HG03520 (cell line): ENCODE data around the gene XCR1.
"Not testable (repeated sequence)": the region's sequence is repeated elsewhere in the genome, so short reads cannot be mapped to it uniquely, and the experiment has no call there.

Experiments
- ATAC-seq: cut with Tn5 transposase; IDR thresholded peaks from one replicate; pipeline ENCODE4 v1.9.1; 2021; ENCODE audit warnings: mild to moderate bottlenecking, moderate library complexity; ENCODE audit not compliant: unreplicated experiment

Gene XCR1

GRCh38 chr3:46046231-46046630 lies 18.9 kb upstream of the XCR1 start:
- ATAC-seq = not testable (repeated sequence)

DNA sequence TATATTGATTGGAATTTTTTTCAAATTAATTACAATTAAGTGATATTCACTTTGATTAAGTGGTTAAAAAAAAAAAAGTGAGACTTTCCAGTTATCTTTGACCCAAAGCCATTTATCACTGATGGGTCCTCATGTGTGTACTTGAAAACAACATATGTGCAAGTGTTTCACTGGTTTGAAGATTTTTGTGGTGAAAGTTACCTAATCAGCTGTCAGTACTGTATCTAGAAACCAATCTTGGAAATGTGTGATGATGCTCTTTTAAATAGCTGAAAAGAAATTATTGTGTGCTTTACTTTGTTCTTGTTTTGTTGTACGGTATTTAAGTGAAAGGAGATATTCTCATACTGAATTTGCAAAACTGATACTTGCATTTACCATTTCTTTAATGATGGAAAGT lies 11.6 kb upstream of the XCR1 start:
- no peak for ATAC-seq

GRCh38 chr3:46038071-46038470 lies 10.8 kb upstream of the XCR1 start:
- not testable (repeated sequence) for ATAC-seq

- ATAC-seq = no peak
These were observed 8.9 kb upstream of the XCR1 start for GRCh38 chr3:46036191-46036590.

- no peak for ATAC-seq
These were observed 4.5 kb upstream of the XCR1 start for GRCh38 chr3:46031747-46032146.

- no peak for ATAC-seq
These were observed 4.0 kb upstream of the XCR1 start for GRCh38 chr3:46031269-46031668.

DNA sequence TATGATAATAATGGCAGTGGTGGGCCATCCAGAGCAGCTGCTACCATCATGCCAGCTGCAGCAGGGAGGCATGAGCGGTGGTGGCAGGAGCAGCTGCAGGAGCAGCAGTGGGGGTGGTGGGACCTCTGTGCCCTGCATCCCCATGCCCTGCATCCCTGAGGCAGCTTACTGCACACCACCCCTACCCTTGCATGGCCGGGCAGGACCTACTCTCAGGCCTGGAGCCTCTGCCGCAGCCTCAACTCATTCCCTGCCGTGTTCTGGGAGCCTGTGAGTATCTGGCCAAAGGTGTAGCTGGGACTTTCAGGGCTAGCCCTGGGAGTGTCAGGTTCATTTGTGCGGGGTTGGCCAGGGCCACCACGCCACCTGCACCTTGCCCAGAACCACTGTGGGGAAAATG lies 3.3 kb upstream of the XCR1 start:
- no peak for ATAC-seq

GRCh38 chr3:46029953-46030543 lies 2.8 kb upstream of the XCR1 start:
- no peak for ATAC-seq

DNA sequence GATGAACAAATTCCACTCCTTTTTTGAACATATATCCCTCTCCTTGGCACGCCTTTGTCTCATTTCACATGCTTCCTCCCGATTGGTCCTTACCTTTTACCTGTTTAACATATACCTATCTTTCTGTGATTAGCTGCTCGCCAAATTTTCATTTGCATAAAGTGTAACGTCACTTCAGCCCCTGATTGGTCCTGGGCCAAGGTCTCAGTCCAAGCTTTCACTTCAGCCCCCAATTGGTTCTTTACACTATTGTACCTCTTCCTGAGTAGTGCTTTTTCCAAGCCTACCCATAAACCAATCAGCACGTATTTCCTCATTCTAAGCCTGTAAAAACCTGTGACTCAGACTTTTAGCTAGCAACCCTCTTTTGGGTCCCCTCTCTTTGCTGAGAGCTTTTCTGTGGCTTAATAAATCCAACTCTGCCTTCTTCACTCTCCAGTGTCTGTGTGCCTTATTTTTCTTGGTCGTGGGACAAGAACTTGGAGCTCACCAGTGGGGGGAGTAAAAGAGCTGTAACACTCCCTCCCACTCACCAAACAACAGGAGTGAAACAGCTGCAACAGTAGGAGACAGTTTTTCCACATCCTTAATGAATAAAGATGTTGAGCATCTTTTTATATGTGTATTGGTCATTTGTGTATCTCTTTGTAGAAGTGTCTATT lies 584 bp upstream of the XCR1 start:
- ATAC-seq = no peak

DNA sequence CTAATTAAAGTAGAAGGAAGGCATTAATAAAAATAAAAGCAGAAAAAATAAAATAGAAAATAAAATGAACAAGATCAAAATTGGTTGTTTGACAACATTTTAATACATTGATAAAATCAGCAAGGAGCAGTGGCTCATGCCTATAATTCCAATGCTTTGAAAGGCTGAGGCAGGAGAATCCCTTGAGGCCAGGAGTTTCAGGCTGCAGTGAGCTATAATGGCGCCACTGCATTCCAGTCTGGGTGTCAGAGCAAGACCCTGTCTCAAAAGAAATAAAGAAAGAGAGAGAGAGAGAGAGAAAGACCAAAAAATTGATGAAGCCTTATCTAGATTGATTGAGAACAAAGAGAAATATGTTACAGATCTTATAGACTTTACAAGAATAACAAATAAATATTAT lies 2.1 kb downstream of the XCR1 start:
- no peak for ATAC-seq

DNA sequence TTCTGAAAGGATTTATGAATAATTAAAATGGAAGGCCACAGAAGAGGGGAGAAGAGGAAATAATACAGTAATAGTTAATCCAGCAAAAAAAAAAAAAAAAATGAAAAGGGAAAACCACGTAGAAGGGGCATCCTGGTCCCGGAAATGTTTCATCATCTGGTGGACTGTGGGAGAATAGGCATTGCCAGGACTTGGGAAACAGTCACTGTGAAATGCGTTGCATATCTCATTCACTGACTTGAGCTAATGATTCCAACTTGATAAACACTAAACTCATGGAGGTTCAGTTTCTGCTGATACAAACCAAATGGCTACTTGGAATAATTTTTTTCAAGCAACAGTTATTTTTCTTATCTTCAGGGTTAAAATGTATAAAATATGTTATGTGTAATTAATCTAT lies 3.2 kb downstream of the XCR1 start:
- no peak for ATAC-seq

GRCh38 chr3:46022909-46023785 lies 4.1 kb downstream of the XCR1 start:
- no peak for ATAC-seq

DNA sequence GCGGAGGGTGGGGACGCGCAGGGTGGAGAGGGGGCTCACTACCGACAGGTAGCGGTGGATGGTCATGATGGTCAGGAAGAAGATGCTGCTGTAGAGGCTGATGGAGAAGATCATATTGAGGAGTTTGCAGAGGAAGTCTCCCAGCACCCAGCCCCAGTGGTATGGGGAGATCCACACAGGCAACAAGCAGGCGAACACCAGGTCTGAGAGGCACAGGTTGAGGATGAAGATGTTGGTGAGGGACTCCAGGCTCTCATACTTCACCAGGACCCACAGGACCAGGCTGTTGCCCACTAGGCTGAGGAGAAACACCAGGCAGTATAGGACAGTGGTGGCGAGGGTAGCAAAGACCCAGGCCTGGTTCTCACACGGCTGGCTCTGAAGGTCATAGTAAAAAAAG lies 5.8 kb downstream of the XCR1 start:
- no peak for ATAC-seq

- ATAC-seq = no peak
These were observed 6.3 kb downstream of the XCR1 start for GRCh38 chr3:46020766-46021510.

DNA sequence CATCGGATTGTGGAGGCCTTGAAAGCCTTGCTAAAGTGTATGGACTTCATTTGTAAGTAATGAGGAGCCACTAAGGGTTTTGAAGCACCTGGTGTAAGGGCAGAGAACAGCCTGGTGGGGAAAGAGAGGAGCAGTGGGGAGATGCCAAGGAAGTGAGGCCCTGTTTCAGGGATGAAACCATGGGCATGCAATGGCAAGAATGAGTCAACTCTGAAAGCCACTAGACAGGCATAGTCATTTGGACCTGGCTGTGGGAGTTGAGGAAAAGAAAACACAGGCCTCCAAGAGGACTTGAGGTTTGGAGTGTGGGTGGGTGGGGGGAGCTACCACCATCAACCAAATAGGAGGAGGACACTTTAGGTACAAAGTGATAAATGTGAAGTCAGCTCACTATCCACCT lies 7.6 kb downstream of the XCR1 start:
- ATAC-seq = no peak

- no peak for ATAC-seq
These were observed 9.6 kb downstream of the XCR1 start for GRCh38 chr3:46017720-46018119.

DNA sequence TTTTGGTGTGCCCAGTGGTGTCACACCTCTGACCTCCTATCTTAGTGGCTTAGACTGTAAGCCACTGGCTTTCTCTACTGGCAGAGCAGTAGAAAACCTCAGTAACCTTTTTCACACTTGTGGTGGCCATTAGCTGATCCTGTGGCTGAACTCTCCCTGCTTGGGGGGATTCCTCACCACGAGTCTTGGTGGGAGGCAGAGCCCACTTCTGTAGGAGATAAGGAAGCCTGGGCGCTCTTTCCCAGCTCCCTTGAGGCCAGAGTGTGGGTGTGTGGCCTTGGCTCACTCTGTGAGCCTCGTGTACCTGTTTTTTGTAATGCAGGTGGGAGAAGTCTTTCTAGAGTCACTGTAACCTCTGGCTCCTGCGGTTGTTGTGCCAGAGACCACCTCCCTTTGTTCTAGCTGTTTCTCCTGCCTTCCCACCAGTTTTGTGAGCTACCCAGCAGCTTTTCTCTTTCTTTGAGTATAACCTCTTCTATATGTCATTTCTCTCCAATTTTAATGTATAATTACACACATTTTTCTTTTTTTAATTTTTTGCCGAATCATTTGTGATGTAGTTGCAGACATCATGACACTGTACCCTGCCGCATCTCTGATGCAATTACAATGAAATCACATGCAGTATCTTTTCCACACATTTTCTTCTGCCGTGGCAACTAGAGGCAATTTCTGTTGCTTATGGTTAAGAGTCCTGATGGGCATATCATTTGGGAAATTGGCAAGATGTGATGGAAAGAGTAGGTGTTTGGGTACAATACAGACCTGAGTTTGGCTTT lies 13.8 kb downstream of the XCR1 start:
- ATAC-seq = no peak

DNA sequence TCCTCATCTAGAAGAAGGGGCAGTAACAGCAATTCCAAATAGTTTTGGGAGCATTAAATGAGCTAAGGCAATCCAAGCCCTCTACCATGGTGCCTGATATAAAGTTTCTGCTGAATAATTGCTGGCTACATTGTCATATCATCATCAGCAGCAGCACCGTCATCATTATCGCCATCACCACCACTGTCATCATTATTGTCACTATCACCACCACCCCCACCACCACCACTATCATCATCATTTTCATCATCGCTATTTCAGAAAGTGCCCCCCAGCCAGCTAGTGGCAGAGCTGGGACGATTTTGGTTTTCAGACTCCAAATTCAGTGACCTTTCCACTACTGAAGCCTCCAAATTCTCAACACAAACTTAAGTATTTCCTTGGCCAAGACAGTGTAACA lies 15.0 kb downstream of the XCR1 start:
- ATAC-seq = no peak

- ATAC-seq = no peak
These were observed 16.7 kb downstream of the XCR1 start for GRCh38 chr3:46010519-46011113.

GRCh38 chr3:46008058-46008457 lies 19.2 kb downstream of the XCR1 start:
- ATAC-seq = no peak
